MM.1S (cell line): ENCODE data around the gene SLC1A7.

Experiments used
- CTCF ChIP-seq: fragments of 300-600 bp; sonication (generic); IDR thresholded peaks from 2 replicates; pipeline ENCODE4 v1.5.1; 2016; ENCODE audit warnings: antibody characterized with exemption, low read length, mixed read lengths
- EZH2phosphoT487 ChIP-seq: fragments of 300-600 bp; sonication (generic); IDR thresholded peaks from 2 replicates; pipeline ENCODE4 v1.6.1; 2018; ENCODE audit warnings: antibody characterized with exemption, low read length

DNA sequence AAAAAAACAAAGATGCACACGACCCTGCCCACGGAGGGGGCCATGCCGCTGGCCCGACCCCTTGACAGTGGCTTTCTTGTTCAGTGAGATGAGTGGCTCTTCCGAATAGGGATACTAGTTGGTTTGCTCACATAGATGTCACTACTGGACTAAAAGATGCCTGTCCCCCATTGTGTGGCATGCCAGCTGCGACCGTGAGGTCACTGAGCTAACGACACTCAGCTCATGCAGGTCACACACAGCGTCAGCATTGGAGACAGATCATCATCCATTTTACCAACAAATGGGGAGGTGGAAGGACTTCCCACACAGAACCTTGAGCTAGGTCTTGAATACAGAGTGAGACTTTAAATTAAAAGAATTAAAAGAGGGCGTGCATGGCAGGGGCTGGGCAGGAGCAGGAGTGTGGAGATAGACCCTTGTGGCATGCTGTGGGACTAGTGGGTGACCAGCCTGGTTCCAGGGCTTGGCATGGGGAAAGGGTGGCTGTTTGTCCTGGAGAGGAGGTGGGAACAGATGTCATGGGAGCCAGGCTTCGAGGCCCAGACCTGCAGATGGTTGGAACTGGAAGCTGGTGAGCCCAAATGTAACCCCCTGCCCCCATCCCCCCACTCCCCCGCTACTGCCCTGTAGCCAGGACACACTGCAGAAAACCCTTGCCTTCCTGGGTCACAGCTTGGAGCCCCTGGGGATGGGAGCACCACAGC lies 12.4 kb downstream of the SLC1A7 start:
- TF ChIP-seq CTCF (no peak), EZH2phosphoT487 (no peak)
